ENCODE measurements around the gene HABP4. TPM values are rescaled to one million over a fixed set of nuclear protein-coding genes. Genes with fewer than 3 reads are reported as not detected.

Gene HABP4
- total RNA-seq, 2 experiments from 2014 or later, result 7.3 to 7.9 TPM

GRCh38 chr9:96437454-96437853, 12.5 kb upstream of the HABP4 start:
- Mint-ChIP-seq H3K27me3 (ENCODE audit: low read depth) (no peaks in the 10 kb centered on the region), H3K27ac (no peak overlapping the region), H3K4me1 (ENCODE audit: low read depth) (no peaks in the 10 kb centered on the region), H3K36me3 (ENCODE audit: low read depth) (no peaks in the 10 kb centered on the region), H3K4me3 (no peak overlapping the region), H3K9me3 (no peaks in the 10 kb centered on the region)
- intact Hi-C loops (cut with micrococcal nuclease), result no loop called here
- CTCF ChIA-PET, result no interaction called here
- DNase-seq, result no peak

DNA sequence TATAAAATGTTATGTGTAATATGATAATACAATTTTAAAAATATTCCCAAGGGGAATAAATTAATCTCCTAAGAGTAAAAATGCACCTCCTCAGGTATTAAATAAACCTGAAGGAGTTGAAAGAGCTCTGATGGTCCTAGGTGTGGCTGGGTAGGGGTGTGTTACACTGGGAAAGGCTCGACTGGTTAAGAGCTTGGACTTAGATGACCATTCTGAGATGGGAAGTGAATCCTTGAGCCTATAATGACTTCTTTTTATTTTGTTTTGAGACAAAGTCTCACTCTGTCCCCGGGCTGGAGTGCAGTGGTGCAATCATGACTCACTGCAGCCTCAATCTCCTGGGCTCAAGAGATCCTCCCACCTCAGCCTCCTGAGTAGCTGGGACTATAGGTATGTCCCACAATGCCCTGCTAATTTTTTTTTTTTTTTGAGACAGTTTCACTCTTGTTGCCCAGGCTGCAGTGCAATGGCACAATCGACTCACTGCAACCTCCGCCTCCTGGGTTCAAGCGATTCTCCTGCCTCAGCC, 9.2 kb upstream of the HABP4 start:
- Mint-ChIP-seq H3K4me1 (ENCODE audit: low read depth) (no peaks in the 10 kb centered on the region), H3K4me3 (no peak overlapping the region), H3K27ac (no peak overlapping the region), H3K36me3 (ENCODE audit: low read depth) (no peaks in the 10 kb centered on the region), H3K27me3 (ENCODE audit: low read depth) (no peaks in the 10 kb centered on the region), H3K9me3 (no peaks in the 10 kb centered on the region)
- DNase-seq, result no peak
- CTCF ChIA-PET, result interaction anchor here (0.6 to 3.4 kb wide), 9 partner anchors 9 to 300 kb away, joined by 3 to 21 read pairs (median 5); partner anchors contain the start of gene HABP4
- intact Hi-C loops (cut with micrococcal nuclease), result loop anchor here (5.0 to 10.0 kb wide), 2 partner anchors 113 to 414 kb away; partner anchors contain the start of gene ZNF782

- no peak overlapping the region for H3K27ac Mint-ChIP-seq
- H3K27me3 Mint-ChIP-seq (ENCODE audit: low read depth), result no peaks in the 10 kb centered on the region
- CTCF ChIA-PET, result interaction anchor here (0.6 to 3.4 kb wide), 22 partner anchors 10 to 335 kb away, joined by 3 to 21 read pairs (median 5); no protein-coding TSS in a partner anchor
- peaks cover 2% of the 10 kb centered on the region for H3K4me1 Mint-ChIP-seq (ENCODE audit: low read depth)
- H3K36me3 Mint-ChIP-seq (ENCODE audit: low read depth), result no peaks in the 10 kb centered on the region
- H3K9me3 Mint-ChIP-seq, result no peaks in the 10 kb centered on the region
- intact Hi-C loops (cut with micrococcal nuclease), result loop anchor here (1.0 to 10.0 kb wide), 4 partner anchors 115 to 413 kb away; partner anchors contain the start of gene ZNF782
- no peak overlapping the region for H3K4me3 Mint-ChIP-seq
- peak; percentile 27 for DNase-seq
These were observed 8.0 kb upstream of the HABP4 start for GRCh38 chr9:96441798-96442445.

DNA sequence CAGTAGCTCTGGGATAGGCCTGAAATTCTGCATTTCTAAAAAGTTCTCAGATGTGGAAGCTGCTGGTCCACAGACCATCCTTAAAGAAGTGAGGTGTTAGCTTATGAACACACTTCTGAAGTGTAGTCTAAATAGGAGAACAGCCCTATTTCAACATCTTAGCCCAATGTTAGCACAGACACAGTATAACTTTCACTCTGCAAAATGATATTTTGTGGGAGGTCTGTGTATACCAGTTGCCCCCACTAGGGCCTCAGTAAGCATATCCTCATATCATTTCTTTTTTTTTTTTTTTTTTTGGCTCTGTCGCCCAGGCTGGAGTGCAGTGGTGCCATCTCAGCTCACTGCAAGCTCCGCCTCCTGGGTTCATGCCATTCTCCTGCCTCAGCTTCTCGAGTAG, 7.5 kb upstream of the HABP4 start:
- CTCF ChIA-PET, result interaction anchor here (0.6 to 3.4 kb wide), 23 partner anchors 10 to 1128 kb away, joined by 3 to 21 read pairs (median 5); no protein-coding TSS in a partner anchor
- no peak for DNase-seq
- no peak overlapping the region for H3K4me3 Mint-ChIP-seq
- H3K9me3 Mint-ChIP-seq, result no peaks in the 10 kb centered on the region
- no peaks in the 10 kb centered on the region for H3K27me3 Mint-ChIP-seq (ENCODE audit: low read depth)
- intact Hi-C loops (cut with micrococcal nuclease), result loop anchor here (1.0 to 10.0 kb wide), 4 partner anchors 115 to 412 kb away; partner anchors contain the start of gene ZNF782
- H3K36me3 Mint-ChIP-seq (ENCODE audit: low read depth), result no peaks in the 10 kb centered on the region
- no peak overlapping the region for H3K27ac Mint-ChIP-seq
- peaks cover 2% of the 10 kb centered on the region for H3K4me1 Mint-ChIP-seq (ENCODE audit: low read depth)

GRCh38 chr9:96447406-96447805, 2.6 kb upstream of the HABP4 start:
- intact Hi-C loops (cut with micrococcal nuclease), result loop anchor here (10.0 kb wide), 1 partner anchor 407 kb away; the partner anchor contains the start of gene ZNF782
- Mint-ChIP-seq H3K4me1 (ENCODE audit: low read depth) (peaks cover 19% of the 10 kb centered on the region), H3K9me3 (no peaks in the 10 kb centered on the region), H3K36me3 (ENCODE audit: low read depth) (no peaks in the 10 kb centered on the region), H3K27ac (no peak overlapping the region), H3K27me3 (ENCODE audit: low read depth) (peaks cover 4% of the 10 kb centered on the region), H3K4me3 (no peak overlapping the region)
- no peak for DNase-seq
- CTCF ChIA-PET, result interaction anchor here (0.9 kb wide), 1 partner anchor 12 kb away, joined by 5 read pairs; no protein-coding TSS in a partner anchor

DNA sequence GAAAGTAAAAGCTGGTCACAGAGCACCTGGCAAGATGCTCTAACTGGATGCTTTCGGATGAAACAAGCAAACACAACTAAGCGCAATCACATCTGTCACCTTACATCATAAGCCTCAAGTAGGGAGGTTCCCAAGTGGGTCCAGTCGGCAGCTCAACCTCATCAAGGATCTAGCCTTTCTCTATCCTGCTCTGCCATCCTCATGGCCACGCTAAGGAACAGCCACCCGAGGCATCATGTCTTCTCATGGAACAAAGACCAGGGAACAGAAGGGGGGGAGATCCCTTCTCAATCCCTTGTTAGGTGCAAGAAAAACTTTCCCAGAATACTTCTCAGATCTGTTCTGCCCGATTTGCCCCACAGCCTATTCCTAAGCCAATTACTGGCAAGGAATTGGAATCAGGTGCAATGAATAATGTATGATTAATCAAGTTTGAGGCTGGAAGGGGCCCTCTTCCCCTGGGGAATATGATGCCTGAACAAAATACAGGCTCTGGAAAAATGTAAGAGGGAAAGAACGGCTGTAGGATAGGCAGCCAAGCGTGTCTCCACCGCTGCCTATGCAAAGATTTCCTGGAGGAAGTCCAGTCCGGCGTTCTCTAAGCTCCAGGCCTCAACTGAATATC, 1.3 kb upstream of the HABP4 start:
- CTCF ChIA-PET, result interaction anchor here (0.6 to 1.5 kb wide), 4 partner anchors 8 to 218 kb away, joined by 3 to 7 read pairs (median 3); no protein-coding TSS in a partner anchor
- no peak for DNase-seq
- Mint-ChIP-seq H3K27ac (no peak overlapping the region), H3K36me3 (ENCODE audit: low read depth) (no peaks in the 10 kb centered on the region), H3K9me3 (no peaks in the 10 kb centered on the region), H3K4me1 (ENCODE audit: low read depth) (peaks cover 26% of the 10 kb centered on the region), H3K27me3 (ENCODE audit: low read depth) (peaks cover 4% of the 10 kb centered on the region), H3K4me3 (no peak overlapping the region)
- intact Hi-C loops (cut with micrococcal nuclease), result loop anchor here (10.0 kb wide), 1 partner anchor 406 kb away; the partner anchor contains the start of gene ZNF782

DNA sequence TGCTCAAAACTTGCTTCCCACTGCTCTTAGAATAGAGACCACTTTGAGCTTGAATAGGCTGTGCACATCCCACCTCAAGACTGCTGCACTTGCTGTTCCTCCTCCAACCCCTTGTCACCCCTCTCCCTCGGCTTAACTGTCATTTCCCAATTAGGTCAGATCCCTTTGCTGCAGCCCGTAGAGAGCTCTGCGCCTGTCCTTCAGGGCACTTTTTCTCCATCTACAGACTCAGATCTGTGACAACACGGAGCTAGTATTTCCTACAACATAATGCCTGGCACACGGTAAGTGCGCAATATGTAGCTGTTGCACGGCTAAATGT, 485 bp upstream of the HABP4 start:
- Mint-ChIP-seq H3K4me1 (ENCODE audit: low read depth) (peaks cover 28% of the 10 kb centered on the region), H3K27me3 (ENCODE audit: low read depth) (peaks cover 4% of the 10 kb centered on the region), H3K36me3 (ENCODE audit: low read depth) (no peaks in the 10 kb centered on the region), H3K9me3 (no peaks in the 10 kb centered on the region), H3K4me3 (peak overlapping the region; percentile 62), H3K27ac (no peak overlapping the region)
- intact Hi-C loops (cut with micrococcal nuclease), result loop anchor here (10.0 kb wide), 1 partner anchor 405 kb away; the partner anchor contains the start of gene ZNF782
- no peak for DNase-seq
- CTCF ChIA-PET, result interaction anchor here (0.8 to 1.5 kb wide), 6 partner anchors 9 to 217 kb away, joined by 3 to 7 read pairs (median 3); no protein-coding TSS in a partner anchor

- peak overlapping the region; percentile 70 for H3K27ac Mint-ChIP-seq
- H3K4me3 Mint-ChIP-seq, result peak overlapping the region; percentile 85
- intact Hi-C loops (cut with micrococcal nuclease), result loop anchor here (1.0 to 2.0 kb wide), 4 partner anchors 28 to 203 kb away; partner anchors contain the start of gene ZNF367
- peak; percentile 58 for DNase-seq
- H3K27me3 Mint-ChIP-seq (ENCODE audit: low read depth), result peaks cover 4% of the 10 kb centered on the region
- peaks cover 29% of the 10 kb centered on the region for H3K4me1 Mint-ChIP-seq (ENCODE audit: low read depth)
- no peaks in the 10 kb centered on the region for H3K36me3 Mint-ChIP-seq (ENCODE audit: low read depth)
- no peaks in the 10 kb centered on the region for H3K9me3 Mint-ChIP-seq
- CTCF ChIA-PET, result interaction anchor here (1.1 to 2.7 kb wide), 2 partner anchors 8 to 216 kb away, joined by 3 to 16 read pairs; no protein-coding TSS in a partner anchor
These were observed 902 bp downstream of the HABP4 start for GRCh38 chr9:96450613-96451528.

DNA sequence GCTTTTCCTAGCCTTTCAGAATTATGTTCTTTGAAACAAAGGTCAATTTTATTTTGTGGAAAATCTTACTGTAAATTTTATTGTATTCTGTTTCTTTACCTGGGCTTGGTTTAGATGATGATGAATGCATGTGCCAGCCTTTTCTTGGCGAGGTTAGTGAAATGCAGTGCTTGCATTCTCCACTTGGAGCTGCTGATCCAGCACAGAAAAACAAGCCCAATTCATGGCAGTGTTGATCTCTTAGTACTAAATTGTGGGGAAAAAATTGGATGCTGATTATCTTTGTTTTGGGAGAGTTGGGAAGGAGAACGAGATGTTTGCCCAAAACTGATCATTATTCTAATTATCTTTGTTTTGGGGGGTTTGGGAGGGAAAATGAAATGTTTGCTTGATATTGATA, 3.7 kb downstream of the HABP4 start:
- no peaks in the 10 kb centered on the region for H3K9me3 Mint-ChIP-seq
- CTCF ChIA-PET, result interaction anchor here (2.7 kb wide), 1 partner anchor 10 kb away, joined by 16 read pairs; no protein-coding TSS in a partner anchor
- intact Hi-C loops (cut with micrococcal nuclease), result no loop called here
- H3K4me1 Mint-ChIP-seq (ENCODE audit: low read depth), result peaks cover 29% of the 10 kb centered on the region
- peak; percentile 30 for DNase-seq
- H3K27ac Mint-ChIP-seq, result no peak overlapping the region
- H3K27me3 Mint-ChIP-seq (ENCODE audit: low read depth), result no peaks in the 10 kb centered on the region
- peaks cover 2% of the 10 kb centered on the region for H3K36me3 Mint-ChIP-seq (ENCODE audit: low read depth)
- H3K4me3 Mint-ChIP-seq, result no peak overlapping the region

DNA sequence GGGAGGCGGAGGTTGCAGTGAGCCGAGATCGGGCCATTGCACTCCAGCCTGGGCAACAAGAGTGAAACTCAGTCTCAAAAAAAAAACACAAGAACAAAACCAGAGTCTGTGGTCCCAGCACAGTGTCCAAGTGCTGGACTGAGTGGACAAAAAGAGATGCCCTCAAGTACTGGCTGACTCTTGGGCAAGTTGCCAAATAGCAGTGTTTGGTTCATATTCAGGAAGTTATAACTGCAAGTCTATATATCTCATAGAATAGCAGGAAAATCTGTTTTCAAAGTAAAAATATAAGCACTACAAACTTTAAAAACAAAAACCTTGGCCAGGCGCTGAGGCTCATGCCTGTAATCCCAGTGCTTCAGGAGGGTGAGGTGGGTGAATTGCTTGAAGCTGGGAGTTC, 7.3 kb downstream of the HABP4 start:
- CTCF ChIA-PET, result interaction anchor here (1.1 kb wide), 1 partner anchor 15 kb away, joined by 5 read pairs; no protein-coding TSS in a partner anchor
- Mint-ChIP-seq H3K36me3 (ENCODE audit: low read depth) (peaks cover 8% of the 10 kb centered on the region), H3K27me3 (ENCODE audit: low read depth) (no peaks in the 10 kb centered on the region), H3K27ac (no peak overlapping the region), H3K4me1 (ENCODE audit: low read depth) (peaks cover 22% of the 10 kb centered on the region), H3K4me3 (no peak overlapping the region), H3K9me3 (no peaks in the 10 kb centered on the region)
- intact Hi-C loops (cut with micrococcal nuclease), result no loop called here
- no peak for DNase-seq

- no peaks in the 10 kb centered on the region for H3K27me3 Mint-ChIP-seq (ENCODE audit: low read depth)
- no peak for DNase-seq
- H3K36me3 Mint-ChIP-seq (ENCODE audit: low read depth), result peaks cover 8% of the 10 kb centered on the region
- no peak overlapping the region for H3K4me3 Mint-ChIP-seq
- peaks cover 18% of the 10 kb centered on the region for H3K4me1 Mint-ChIP-seq (ENCODE audit: low read depth)
- H3K9me3 Mint-ChIP-seq, result no peaks in the 10 kb centered on the region
- CTCF ChIA-PET, result interaction anchor here (1.1 kb wide), 1 partner anchor 16 kb away, joined by 5 read pairs; no protein-coding TSS in a partner anchor
- intact Hi-C loops (cut with micrococcal nuclease), result no loop called here
- no peak overlapping the region for H3K27ac Mint-ChIP-seq
These were observed 8.3 kb downstream of the HABP4 start for GRCh38 chr9:96458226-96458625.
